NCI-H2081 (cell line): ENCODE results near the gene KAT6B.

Experiments used
- DNase-seq, 2 experiments: peaks; one replicate each; lab custom pipeline; 2025; lab: John Stamatoyannopoulos, UW

The KAT6B gene

GRCh38 chr10:75068523-75068922, 242.1 kb downstream of the KAT6B start:
- DNase-seq: no peak

DNA sequence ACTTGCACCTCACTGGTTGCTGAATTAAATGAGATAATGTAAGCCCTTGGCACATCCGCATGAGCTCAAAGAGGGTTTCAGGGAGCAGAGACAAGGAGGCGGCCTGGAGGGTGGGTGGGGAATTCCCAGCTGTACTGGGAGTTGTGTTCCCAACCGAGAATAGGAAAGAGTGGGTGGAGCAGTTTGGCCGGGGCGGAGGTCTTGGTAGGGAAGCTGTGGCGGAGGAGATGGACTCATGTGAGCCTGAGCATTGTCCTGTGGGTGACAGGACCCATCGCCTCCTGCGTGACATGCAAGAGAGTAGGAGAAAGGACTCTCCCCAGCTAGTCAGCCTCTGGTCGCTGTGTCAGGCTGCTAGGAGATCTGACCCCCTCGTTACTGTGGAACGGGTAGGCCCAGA, 244.1 kb downstream of the KAT6B start:
- no peak for DNase-seq

DNA sequence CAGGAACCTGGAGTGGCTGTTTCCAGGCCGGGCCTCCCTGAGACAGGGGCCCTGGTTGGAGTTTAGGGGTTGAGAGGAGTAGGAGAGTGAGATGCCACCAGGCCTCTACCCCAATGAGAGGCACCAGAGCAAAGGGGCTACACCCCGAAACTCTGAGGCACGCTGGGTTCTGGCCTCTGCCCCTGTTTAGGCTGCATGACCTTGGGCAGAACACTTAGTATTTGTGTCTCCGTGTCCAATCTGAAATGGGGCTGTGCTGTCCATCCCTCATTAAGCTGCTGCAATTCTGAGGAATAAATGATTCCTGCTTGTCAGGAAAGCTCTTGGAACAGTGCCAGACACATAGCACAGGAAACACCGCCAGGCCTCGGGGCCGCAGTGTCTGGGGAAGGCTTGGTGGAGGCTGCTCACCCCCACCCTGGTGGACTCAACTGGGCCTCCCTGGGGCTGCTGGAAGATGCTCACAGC, 244.6 kb downstream of the KAT6B start:
- DNase-seq: peak in 1 of 2 experiments; percentile 19

DNA sequence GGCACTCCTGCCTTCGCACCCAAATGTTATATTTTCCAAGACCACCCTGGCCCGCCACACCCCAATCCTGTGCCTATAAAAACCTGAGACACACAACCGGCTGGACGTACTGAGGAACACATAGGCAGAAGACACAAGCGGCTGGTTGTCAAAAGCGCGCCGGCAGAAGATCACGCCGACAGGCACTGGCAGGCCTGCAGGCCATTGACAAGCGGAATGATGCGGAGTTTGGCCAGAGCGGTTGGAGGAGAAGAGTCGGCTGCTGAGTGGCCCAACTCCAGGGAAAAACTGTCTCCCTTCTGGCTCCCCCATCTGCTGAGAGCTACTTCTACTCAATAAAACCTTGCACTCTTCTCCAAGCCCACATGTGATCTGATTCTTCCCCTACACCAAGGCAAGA, 245.4 kb downstream of the KAT6B start:
- no peak for DNase-seq

GRCh38 chr10:75072727-75073126, 246.3 kb downstream of the KAT6B start:
- no peak for DNase-seq

- no peak for DNase-seq
Measured at GRCh38 chr10:75073442-75073841, 247.0 kb downstream of the KAT6B start.

DNA sequence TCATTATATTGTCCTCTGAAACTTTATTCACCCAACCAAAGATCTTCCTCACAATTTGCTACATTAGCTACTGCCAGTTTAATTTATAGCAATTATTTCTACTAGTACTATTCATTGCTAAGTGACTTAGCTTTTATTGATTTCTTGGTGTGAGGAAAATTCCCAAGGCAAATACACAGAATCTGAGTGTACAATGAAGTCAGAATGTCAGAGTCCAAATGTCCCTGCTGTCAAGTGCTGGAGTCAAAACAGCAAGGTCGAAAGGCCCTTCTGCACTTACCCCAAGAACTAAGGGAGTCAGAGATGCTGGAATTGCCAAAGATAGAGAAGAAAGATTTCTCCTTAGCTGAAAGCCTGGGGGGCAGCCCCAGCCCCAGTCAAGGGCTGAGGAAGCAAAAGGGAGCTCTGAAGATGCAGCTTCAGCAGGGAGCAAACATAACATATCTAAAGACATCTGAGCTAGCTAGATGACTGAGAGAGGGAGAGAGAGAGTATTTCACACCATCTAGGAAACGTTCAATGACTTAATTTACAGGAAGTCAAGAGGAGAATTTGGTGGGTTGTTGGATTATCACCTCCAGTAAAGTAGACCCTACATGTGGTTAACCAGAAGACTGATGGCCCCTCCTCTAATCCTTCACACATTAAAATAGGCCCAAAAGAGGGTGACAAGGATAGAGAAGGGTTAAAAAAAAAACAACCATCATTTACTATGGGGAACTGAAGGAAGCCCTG, 248.5 kb downstream of the KAT6B start:
- DNase-seq: no peak

- no peak for DNase-seq
Measured at GRCh38 chr10:75076348-75076747, 249.9 kb downstream of the KAT6B start.

DNA sequence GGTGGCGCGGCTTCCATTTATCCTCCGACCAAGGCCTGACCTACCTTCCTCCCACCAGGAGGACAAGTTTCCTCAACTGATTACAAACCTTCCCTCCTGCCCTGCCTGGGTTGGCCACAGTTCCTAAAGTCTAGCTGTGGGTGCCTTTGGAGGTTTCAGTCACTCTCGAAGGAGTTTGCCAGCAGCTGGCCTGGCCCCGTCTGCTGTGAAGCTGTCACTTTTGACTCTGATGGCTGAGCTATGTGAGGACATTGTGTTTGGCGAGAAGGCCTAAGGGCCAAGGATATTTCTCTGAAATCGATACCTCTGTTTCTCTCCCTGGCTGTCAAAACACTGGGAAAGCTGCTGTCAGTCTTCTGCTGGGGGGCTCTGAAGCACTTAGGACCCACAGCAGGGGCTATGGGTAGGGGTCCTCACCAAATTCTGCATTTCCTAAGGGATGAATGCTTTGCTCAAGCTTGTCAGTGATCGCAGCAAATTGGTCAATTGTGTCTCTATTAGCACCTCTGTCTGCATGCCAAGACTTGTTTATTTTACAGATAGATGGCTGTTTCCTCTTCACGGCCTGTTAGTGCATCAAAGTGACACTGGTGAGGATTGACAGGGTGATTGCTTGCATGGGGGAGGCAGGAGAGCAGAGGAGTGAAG, 253.2 kb downstream of the KAT6B start:
- DNase-seq: no peak

DNA sequence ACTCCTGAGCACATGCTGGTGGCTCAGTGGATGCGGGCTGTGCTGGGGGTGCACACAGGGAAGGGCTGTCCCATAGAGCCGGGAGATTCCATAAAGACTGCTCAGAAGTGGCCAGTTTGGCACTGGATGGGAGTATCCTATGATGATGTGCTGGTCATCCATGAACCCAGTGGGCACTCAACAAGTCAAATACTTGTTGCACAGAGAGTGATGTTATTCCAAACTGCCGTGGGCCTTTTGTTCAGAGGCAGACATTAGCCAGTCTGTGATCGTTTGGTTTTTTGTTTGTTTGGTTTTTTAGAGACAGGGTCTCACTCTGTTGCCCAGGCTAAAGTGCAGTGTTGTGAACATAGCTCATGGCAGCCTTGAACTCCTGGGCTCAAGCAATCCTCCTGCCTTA, 254.2 kb downstream of the KAT6B start:
- DNase-seq: no peak

DNA sequence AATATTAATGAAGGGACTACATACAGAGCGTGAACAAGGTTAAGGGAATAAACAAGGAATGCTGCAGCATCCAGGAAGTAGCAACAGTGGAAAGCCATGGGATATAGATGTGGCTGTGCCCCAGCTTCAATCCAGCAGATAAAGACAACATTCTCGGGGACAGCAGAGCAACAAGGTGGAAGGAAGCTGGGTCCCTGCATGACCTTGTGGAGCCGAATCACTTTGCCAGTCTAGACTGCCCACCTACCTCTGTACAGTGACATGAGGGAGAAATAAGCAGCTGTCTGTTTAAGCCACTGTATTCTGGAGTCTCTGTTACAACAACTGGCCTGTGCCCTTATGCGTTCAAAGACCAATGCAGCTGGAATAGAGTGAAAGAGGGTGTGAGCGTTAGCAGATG, 255.0 kb downstream of the KAT6B start:
- no peak for DNase-seq
